NT2/D1 (cell line): Measurements from ENCODE around the gene IFITM5.

Experiments
- DNase-seq: peaks from one replicate; pipeline ENCODE4 v3.0.0-alpha.2; 2011; ENCODE audit warnings: low read depth, low spot score
- H3K27me3 ChIP-seq: 2 replicates; pipeline ENCODE4 v1.6.0; 2011; ENCODE audit warnings: mild to moderate bottlenecking; ENCODE audit not compliant: insufficient read length, insufficient read depth
- H3K36me3 ChIP-seq: 2 replicates; pipeline ENCODE4 v1.6.1; 2011; ENCODE audit warnings: mild to moderate bottlenecking, low read length, mixed read lengths; ENCODE audit not compliant: insufficient read depth, insufficient read length
- H3K4me1 ChIP-seq: 2 replicates; pipeline ENCODE4 v1.5.1; 2011; ENCODE audit not compliant: insufficient read depth, insufficient read length
- H3K4me3 ChIP-seq: 2 replicates; pipeline ENCODE4 v1.5.1; 2011; ENCODE audit warnings: low read depth; ENCODE audit not compliant: insufficient read length
- H3K9ac ChIP-seq: 2 replicates; pipeline ENCODE4 v1.6.0; 2011; ENCODE audit warnings: low read depth; ENCODE audit not compliant: insufficient read length
- H3K9me3 ChIP-seq: 2 replicates; pipeline ENCODE4 v1.5.1; 2011; ENCODE audit warnings: mild to moderate bottlenecking, low read length; ENCODE audit not compliant: insufficient read depth
- SUZ12 ChIP-seq: IDR thresholded peaks from 2 replicates; pipeline ENCODE4 v1.6.1; 2011; ENCODE audit not compliant: insufficient read length, insufficient read depth; ENCODE audit errors: extremely low read depth
- YY1 ChIP-seq: IDR thresholded peaks from 2 replicates; pipeline ENCODE4 v1.6.1; 2011; ENCODE audit not compliant: insufficient read length, insufficient read depth
- ZNF274 ChIP-seq: IDR thresholded peaks from 2 replicates; pipeline ENCODE4 v1.6.1; 2011; ENCODE audit warnings: mild to moderate bottlenecking, low read depth, low read length

Gene IFITM5

GRCh38 chr11:282630-283360 is 16.5 kb downstream of the IFITM5 start:
- DNase-seq = no peak
- H3K9ac ChIP-seq = no peak overlapping the region
- H3K36me3 ChIP-seq = no peaks in the 10 kb centered on the region
- H3K4me3 ChIP-seq = no peak overlapping the region
- H3K9me3 ChIP-seq = no peaks in the 10 kb centered on the region
- peaks cover 21% of the 10 kb centered on the region for H3K27me3 ChIP-seq
- TF ChIP-seq SUZ12 = no peak
- no peak for TF ChIP-seq YY1
- peaks cover 12% of the 10 kb centered on the region for H3K4me1 ChIP-seq

DNA sequence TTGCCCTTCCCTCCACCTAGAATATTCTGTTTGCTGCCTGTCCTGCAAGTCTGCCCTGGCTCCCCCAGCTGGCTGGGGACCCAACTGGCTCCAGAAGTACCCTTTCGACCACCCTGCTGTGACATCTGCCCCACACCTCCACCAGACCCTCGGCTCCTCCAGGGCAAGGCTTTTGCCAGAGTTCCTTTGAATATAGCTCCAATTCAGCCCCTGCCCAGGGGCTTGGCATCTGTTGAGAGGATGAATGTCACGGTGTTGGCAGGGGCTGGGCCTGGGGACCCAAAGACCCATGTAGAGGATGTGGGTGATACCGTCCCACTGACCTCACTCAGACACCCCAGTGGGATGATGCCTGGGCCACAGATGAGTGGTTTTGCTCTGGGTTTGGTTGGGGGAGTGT is 17.2 kb downstream of the IFITM5 start:
- DNase-seq = no peak
- H3K4me1 ChIP-seq = peaks cover 12% of the 10 kb centered on the region
- TF ChIP-seq SUZ12 (no peak), YY1 (no peak), ZNF274 (no peak)
- no peak overlapping the region for H3K9ac ChIP-seq
- H3K36me3 ChIP-seq = no peaks in the 10 kb centered on the region
- no peaks in the 10 kb centered on the region for H3K9me3 ChIP-seq
- no peak overlapping the region for H3K4me3 ChIP-seq
- H3K27me3 ChIP-seq = peaks cover 16% of the 10 kb centered on the region

- Histone ChIP-seq H3K4me1 (peaks cover 12% of the 10 kb centered on the region), H3K4me3 (no peak overlapping the region), H3K36me3 (no peaks in the 10 kb centered on the region), H3K9ac (peak overlapping the region; percentile 26), H3K27me3 (peaks cover 12% of the 10 kb centered on the region), H3K9me3 (peaks cover 2% of the 10 kb centered on the region; the same call in 1 of the 2 replicates)
- TF ChIP-seq SUZ12 = no peak
- TF ChIP-seq ZNF274 = no peak
- no peak for TF ChIP-seq YY1
- DNase-seq = no peak
These were observed 17.7 kb downstream of the IFITM5 start for GRCh38 chr11:281486-282161.

- TF ChIP-seq ZNF274 (no peak), YY1 (no peak), SUZ12 (no peak)
- Histone ChIP-seq H3K4me3 (no peak overlapping the region), H3K27me3 (peaks cover 12% of the 10 kb centered on the region), H3K4me1 (peaks cover 12% of the 10 kb centered on the region), H3K9ac (peak overlapping the region; percentile 26), H3K9me3 (peaks cover 9% of the 10 kb centered on the region; the same call in 1 of the 2 replicates), H3K36me3 (no peaks in the 10 kb centered on the region)
- no peak for DNase-seq
These were observed 18.4 kb downstream of the IFITM5 start for GRCh38 chr11:280706-281485.

- DNase-seq = no peak
- Histone ChIP-seq H3K9ac (no peak overlapping the region), H3K4me3 (no peak overlapping the region), H3K4me1 (peaks cover 10% of the 10 kb centered on the region), H3K27me3 (peaks cover 12% of the 10 kb centered on the region), H3K36me3 (no peaks in the 10 kb centered on the region), H3K9me3 (peaks cover 9% of the 10 kb centered on the region; the same call in 1 of the 2 replicates)
- TF ChIP-seq SUZ12 = no peak
- no peak for TF ChIP-seq ZNF274
- no peak for TF ChIP-seq YY1
These were observed 19.2 kb downstream of the IFITM5 start for GRCh38 chr11:279966-280705.

DNA sequence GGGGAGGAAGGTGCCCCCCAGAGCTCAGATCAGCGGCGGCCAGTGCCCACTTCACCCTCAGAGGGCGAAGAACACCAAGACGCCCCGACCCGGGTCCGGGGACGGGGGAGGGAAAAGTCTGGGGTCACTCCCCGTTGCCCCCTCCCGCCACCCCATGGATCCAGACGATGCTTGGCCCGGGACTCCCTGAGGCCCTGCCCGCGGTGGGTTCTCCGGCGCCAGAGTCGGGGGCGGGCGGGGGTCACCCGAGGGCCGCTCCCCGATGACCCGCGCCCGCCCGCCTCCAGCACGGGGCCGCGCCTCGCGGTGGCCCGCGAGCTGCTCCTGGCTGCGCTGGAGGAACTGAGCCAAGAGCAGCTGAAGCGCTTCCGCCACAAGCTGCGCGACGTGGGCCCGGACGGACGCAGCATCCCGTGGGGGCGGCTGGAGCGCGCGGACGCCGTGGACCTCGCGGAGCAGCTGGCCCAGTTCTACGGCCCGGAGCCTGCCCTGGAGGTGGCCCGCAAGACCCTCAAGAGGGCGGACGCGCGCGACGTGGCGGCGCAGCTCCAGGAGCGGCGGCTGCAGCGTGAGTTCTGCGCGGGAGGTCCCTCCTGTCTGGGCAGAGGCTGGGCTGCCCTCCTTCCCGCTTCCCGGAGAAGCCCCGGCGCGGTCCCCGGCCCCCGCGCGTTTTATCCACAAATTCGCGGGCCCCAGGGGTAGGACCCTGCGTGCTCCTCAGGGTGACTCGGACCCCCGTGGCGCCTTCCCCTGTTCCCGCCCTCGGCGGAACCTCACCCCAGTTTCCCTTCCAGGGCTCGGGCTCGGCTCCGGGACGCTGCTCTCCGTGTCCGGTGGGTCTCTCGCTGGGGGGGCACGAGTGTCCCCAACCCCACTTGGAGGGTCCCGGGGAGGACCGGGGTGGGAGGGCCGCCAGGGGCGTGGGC is 20.0 kb downstream of the IFITM5 start:
- no peak overlapping the region for H3K4me3 ChIP-seq
- no peak for DNase-seq
- no peaks in the 10 kb centered on the region for H3K36me3 ChIP-seq
- no peak overlapping the region for H3K9ac ChIP-seq
- H3K9me3 ChIP-seq = peaks cover 9% of the 10 kb centered on the region; the same call in 1 of the 2 replicates
- TF ChIP-seq ZNF274 (no peak), SUZ12 (no peak), YY1 (no peak)
- H3K4me1 ChIP-seq = peaks cover 8% of the 10 kb centered on the region
- peaks cover 12% of the 10 kb centered on the region for H3K27me3 ChIP-seq
